NCI-H187 (cell line): ENCODE results near the gene BLCAP.
"Not testable (repeated sequence)": the region's sequence is repeated elsewhere in the genome, so short reads cannot be mapped to it uniquely, and the experiment has no call there.

Source experiments
- DNase-seq, 2 experiments: peaks; one replicate each; lab custom pipeline; 2025; lab: John Stamatoyannopoulos, UW

Gene BLCAP, protein sequence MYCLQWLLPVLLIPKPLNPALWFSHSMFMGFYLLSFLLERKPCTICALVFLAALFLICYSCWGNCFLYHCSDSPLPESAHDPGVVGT

DNA sequence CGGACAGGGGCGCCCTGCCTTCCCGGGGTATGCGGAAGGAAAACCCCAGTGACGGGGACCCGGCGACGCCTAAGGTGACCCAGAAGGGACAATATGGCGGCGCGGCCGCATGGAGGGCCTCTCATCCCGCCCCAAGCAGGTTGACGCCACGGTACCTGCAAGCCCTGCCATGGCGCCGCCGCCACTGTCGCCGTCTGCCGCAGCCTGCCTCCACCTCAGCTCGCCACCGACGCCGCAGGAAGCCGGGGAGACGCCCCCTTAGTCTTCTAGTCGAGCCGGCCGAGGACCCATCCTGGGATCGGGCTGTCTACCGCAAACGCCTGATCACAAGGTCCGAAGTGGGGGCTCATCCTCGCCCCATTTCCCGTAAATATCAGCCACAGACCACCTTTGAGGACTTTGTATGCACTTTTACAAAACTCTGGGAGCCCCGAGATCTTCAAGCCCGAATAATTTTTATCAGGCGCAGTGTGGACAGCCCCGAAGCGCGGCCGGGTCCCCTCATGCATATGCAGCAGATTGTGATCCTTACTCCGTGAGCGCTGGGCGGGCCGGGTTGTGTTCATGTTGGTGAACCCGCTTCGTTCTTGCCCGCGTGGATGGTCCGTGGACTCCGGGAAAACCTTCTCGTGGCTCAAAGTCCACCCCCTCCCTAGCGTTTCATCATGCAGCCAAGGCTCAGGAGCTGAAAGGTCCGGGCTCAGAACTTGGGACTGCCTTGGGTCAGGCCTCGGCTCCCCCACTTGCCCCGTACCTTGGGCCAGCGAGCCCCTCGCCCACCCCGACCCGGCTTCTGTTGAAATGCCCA lies at the start of gene BLCAP:
Gene BLCAP (minus strand): TSS at position 239 of the 808 bp plus-strand sequence. CDS start 8,702 bp downstream, outside the sequence.
- DNase-seq: peak; percentile 86 to 87

DNA sequence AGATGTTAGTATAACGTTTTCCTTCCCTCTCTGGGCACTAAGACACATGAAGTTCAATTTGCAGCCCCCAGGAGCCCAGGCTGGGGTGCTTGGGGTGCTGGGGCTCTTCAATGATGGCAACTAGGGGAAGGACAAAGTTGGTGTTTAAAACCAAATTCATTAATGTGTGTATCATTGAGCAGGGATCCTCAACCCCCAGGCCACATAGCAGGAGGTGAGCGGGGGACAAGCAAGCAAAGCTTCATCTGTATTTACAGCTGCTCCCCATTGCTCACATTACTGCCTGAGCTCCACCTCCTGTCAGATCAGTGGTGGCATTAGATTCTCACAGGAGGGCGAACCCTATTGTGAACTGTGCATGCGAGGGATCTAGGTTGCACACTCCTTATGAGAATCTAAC lies 49.8 kb upstream of the BLCAP start:
- DNase-seq: not testable (repeated sequence)

DNA sequence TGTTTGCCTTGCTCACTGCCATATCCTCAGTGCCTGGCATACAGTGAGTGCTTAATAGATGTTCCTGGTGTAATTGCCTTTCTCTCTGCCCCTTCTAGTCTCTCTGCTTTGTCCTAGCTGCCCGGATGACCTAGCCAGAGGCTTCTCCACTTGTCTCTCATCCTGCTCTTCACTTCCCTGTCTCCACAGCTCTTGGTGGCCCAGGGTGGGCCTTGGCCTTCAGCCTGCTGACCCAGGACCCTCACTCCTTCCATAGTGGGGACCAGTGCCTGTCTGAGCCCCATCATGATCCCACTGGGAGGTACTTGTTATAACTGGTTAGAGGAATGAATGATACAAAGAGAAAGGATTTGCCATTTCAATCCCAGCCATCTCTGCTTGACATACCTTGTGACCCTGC lies 49.2 kb upstream of the BLCAP start:
- no peak for DNase-seq

DNA sequence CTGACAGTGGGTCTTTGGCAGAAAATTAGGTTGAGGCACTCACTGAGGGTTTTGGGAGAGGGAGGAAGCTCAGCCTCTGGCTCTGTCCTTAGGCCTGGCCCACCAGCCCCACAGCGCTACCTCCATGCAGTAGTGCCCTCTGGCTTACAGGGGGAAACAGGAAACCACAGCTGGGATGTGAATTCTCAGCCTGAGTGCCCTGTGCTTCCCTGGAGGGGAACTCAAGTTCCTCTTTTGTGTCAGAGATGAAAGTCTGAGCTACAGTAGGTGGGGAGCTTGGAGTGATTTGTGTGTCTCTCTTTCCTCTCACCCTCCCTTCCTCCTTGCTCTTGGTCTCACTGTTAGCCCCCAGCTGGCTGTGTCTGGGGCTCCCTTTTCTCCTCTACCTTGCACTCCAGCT lies 48.2 kb upstream of the BLCAP start:
- no peak for DNase-seq

DNA sequence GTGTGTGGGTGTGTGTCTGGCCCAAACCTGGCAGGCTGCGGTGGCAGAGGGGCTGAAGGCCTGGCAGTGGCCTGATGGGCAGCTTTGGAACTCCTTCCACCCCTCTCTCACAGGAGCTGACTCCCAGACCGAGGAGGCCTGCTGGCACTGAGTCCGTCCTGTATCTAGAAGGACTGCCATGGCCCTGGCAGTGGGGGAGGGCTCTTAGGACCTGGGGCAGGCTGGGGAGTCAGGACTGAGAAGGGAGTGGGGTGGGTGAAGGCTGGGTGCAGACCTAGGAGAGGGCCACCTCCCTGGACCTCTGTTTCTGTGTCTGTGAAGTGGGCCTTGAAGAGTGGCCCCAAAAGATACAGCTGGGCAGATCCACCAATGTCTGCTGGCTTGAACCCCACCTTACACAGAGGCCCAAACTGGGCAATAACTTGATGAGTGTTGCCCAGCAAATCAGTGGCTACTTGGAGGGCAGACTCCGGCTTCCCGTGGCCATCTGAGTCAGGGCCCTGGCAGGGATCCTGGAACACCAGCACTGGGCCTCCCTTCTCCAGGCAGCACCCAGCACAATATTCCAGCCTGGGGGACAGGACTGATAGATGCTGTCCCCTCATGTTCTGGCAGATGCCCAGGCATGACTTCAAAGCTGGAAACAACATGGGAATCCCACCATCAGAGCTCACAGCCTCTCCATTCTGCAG lies 46.7 kb upstream of the BLCAP start:
- no peak for DNase-seq

DNA sequence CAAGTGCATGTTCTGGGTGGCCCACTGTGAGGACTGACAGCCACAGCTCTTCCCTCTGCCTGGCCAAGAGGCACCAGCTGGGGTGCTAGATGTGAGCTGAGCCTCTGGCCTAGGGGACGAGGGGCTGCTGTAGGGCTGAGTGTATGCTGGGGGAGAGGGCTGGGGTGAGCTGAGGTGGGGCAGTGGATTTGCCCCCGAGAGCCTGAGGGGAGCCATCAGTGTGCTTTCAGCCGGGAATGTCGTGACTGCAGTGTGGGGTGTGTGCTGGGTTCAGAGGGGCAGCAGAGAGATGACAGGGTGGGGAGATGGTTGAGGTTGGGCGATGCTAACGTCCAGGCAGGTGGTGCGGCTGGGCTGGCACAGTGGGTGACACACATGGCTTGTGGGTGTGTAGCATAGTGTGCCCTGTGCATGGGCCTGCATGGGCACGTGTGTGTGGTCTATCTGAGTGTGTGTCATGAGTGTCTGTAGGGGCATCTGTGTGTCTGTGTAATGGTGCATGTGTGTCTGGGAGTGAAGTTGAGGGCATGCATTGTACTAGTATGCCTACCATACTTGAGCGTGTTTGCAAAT lies 46.0 kb upstream of the BLCAP start:
- no peak for DNase-seq

DNA sequence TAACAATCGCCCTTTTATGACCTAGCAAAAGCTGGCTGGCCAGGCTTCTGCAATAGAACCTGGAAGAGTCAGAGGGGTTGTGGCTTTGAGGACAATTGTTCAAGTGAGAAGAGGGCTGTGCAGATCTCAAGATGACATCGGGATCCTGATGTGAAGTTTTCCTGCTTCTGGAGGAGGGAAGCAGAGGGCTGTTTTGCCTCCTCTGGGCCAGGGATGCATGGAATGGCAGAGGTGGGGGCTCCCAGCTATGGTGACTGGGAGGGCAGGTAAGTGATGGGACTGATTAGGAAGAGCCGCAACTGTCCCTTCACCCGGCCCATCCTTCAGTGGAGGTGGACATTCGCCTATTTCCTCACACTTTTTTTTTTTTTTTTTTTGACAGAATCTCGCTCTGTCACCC lies 43.4 kb upstream of the BLCAP start:
- no peak for DNase-seq

DNA sequence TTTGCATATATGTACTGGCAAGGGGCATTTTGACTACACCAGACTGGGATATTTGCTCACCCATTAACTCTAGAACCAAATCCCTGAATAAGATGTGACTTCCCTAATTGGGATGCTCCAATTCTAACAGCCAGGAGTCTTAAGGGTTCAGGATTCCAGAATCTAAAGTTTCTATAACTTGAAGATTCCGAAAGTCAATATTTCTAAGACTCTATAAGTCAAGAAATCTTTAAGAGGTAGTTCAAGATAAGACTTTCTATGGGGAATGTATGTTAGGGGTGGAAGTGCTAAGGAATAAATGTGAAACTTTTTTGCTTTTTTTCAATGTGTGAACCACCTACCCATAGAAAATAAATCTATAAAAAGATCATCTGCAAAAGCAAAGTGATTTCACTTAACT lies 42.7 kb upstream of the BLCAP start:
- DNase-seq: no peak

DNA sequence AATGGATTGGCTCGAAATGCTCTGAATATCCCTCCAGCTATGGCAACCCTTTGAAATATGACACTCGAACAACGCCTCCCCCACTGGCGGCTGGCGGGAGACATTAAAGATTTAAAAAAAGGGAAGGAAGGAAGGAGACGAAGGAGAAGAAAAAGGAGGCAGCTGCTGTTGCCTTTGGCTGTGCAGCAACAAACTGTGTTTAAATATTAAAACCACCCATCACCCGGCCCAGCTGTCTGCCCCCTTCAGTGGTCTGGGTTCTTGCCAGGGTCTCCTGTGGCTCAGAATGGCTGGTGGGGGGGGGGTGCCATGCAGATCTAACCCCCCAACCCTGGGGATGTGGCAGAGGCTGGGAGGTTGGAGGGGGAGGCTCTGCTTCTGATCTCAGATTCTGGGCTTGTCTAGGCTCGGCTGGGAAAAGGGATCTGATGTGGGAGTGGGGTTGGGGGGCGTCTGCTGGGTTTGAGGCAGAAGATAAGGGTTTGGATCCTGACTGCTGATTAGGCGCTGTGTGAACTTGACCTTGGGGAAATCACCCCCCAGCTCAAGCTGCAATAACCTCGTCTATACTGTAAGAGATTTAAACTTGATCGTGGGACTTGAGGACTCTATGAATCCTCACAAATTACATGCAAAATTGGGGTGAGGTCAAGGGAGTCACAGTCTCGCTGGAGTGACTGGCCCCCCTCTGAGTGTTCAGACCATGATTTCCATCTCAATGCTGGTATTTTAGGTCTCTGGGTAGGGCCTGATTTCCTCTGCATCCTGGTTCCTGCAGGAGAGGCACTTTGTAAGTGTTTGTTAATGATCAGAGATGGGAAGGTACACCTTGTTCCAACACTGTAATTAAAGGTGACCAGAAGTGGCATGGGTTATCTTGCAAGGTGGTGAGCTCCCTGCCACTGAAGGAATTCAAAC lies 40.3 kb upstream of the BLCAP start:
- peak; percentile 32 to 35 for DNase-seq

DNA sequence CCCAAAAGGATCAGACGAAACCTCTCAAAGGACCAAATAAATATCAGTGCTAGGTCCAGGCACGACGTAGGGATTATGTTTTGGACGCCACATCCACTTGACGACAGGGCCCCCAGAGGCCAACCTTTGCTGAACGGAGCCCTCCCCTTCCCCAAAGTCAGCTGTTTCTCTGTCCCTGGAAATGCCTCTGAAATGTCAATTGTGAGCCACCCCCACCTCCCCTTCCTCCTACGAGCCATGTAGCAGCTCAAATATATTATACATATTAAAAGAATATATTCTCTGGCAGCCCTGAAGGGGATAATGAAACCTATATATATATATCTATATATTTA lies 39.6 kb upstream of the BLCAP start:
- DNase-seq: no peak

DNA sequence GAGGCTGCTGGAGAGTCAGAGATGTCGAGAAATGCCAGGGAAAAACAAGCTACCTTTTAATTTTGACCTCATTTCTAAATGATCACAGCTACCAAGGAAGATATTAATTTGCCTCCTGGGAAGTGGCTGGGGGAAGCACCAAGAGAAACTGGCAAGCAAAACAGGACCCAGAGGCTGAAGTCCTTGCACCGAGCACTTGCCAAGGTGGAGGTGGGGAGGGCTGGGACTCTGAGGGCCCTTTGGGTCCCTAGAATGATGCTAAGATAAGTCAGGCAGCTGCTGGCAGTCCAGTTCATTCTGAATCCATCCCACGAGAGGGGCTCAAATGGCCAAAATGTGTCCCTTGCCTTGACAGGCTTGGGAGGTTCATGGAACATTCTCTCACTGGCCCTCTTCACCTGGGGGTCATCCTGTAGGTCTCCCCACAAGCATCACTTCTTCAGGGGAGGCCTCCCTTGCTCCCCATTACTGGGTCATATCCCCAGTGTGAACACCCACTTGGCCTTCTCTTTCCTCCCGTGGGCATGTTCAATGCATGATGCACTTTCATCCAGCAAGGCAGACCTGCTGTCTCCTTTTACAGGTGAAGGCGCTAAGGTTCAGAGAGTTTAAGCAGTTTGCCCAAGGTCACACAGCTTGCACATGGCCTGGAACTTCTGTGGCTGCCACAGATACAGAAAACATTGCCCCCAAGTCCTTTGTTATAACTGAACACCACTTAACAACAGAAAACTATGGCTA lies 39.1 kb upstream of the BLCAP start:
- DNase-seq: no peak

DNA sequence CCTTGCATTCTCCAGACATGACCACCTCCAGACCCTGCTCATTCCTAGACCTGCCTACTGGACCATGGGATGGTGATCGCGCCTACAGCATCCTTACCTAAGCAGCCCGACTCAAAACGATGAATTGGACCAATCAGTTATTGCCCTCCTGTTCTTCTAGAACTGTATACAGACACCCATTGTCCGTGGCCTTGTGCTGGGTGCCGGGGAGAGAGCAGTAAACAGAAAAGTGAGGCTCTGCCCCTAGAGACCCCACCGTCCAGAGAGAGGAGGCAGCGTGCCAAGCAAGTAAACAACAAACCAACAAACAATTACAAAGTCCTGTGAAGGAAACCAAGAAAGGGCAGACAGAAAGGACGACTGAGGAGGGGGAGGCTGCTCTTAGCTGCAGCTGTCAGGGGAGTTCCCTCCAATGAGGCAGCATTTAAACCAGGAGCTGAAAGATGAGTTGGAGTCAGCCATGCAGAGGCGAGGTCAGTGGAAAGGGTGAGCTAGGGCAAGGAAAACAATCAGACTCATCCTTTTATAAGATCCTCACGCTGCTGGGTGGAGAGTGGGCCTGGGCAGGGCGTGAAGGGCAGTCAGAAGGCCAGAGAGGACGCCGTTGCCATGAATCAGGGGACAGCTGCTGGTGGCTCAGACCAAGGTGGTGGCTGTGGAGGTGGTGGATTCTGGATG lies 37.6 kb upstream of the BLCAP start:
- DNase-seq: no peak

DNA sequence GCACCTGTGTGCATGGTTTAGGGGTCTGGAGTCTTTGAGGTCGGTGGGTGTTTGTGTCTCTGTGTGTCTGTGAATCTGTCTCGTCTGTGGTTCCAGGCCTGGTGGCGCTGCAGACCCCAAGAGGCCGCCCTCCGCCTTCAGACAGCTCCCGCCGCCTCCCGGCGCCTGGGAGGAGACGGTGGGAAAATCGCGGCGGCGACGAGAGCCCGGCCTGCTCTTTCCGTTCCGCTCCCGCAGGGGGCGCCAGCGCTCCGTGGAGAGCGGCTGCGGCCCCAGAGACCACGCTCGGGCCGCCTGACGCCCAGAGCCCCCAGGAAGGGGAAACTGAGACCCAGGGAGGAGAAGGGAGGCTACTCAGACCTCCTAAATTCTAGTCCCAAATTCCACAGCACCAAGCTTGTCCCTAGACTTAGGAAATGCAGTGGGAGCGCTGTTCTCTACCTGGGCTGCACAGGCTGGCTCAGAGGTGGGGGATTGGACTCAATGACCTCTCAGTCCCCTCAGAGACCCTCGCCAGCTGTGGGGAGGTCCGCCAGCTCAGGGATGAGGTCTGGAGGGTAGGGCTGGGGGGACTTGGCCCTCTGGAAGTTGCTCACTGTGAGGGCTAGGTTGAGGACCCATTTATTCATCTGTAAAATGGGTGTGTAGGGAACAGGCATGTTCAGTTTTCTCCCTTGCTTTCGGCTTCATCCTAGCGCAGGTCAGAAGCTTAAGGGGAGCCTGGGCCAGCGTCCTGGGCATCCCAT lies 36.9 kb upstream of the BLCAP start:
- DNase-seq: peak in 1 of 2 experiments; percentile 5

DNA sequence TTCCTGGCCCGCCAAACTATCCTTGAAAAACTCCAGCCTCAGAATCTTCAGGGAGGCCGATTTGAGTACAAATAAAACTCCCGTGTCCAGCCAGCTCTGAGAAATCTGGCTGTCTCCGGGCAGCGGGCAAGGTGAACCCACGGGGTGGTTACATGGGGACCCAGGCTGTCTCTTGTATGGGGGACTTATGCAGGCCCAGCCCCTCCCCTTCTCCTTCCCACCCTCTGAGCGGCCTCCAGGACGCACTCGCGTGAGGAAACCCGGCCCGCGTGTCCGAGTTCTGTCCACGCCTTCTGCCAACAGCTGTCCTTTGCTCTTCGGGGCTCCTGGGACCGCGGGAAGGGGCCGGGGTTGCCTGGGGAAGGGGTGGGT lies 36.3 kb upstream of the BLCAP start:
- no peak for DNase-seq

DNA sequence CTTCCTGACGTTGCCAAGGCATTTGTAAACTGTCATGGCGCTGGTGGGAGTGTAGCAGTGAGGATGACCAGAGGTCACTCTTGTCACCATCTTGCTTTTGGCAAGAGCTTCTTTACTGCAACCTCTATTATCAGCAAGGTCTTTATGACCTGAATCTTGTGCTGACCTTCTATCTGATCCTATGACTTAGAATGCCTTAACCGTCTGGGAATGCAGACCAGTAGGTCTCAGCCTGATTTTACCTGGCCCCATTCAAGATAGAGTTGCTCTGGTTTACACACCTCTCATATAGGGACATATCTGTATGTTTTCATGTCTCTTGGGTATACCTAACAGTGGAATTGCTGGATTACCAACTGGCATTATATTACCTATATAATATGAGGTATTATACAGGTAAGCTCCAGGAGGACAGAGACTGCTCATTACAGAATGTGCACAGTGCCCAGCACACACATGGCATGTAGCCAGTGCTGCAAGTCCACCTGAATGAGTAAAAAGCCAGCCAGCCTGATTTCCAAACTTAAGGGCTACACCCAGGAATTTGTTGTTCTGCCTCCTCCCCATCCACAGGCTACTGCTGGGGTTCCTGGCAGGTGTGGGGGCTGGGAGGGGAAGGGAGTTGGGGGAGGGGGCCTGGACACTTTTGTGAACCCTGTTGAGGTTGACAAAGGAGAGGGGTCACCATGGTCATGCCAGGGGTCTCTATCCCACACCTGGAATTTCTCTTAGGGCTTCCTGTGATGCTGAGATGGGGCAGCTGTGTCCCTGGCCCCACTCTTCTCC lies 35.2 kb upstream of the BLCAP start:
- no peak for DNase-seq

DNA sequence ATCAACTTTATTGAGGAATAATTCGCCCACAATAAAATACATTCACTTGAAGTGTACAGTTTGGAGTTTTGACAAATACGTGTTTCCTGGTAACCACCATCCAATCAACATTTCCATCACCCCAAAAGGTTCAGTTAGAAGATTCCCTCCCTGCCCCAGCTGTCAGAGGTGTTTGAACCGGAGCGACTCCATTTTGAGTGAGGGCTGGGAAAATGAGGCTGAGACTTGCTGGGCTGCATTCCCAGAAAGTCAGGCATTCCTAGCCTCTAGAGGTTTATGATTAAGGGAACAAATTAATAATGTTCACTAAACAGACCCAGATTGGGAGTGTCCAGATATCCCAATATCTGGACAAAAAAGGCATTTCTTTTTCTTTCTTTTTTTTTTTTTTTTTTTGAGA lies 33.0 kb upstream of the BLCAP start:
- DNase-seq: no peak

DNA sequence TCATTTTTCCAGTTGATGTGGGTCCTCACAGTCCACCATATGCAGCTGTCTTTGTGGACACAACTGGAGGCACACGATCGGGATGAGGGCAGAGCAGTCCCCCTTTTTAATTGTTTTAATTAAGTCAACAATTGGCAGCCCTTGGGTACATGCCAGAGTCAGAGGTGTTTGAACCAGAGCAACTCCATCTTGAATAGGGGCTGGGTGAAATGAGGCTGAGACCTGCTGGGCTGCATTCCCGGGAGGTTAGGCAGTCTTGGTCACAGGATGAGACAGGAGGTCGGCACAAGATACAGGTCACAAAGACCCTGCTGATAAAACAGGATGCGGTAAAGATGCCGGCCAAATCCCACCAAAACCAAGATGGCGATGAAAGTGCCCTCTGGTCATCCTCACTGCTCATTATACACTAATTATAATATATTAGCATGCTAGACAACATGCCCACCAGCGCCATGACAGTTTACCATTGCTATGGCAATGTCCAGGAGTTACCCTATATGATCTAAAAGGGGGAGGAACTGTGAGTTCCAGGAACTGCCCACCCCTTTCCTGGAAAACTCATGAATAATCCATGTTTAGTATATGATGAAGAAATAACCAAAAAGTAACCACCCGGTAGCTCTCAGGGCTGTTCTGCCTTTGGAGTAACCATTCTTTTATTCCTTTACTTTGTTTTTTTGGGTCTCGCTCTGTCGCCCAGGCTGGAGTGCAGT lies 31.8 kb upstream of the BLCAP start:
- no peak for DNase-seq

DNA sequence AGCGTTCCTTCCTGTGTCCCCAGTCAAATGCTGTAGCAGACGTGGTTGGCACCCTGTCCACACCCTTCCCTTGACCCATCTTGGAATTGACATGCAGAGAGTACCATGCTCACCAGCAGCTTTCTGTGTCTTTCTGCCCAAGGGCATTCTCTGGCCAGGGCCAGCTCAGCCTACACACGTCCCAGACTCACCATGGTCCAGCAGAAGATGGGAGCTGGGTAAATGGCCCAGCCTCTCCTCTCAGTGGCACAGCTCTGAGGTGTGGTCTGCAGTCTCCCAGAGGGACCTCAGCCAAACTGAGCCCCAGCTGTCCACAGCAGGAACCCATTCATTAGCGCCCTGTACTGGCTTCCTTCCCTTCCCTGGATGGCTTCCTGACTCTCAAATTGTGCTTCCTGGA lies 31.1 kb upstream of the BLCAP start:
- no peak for DNase-seq

DNA sequence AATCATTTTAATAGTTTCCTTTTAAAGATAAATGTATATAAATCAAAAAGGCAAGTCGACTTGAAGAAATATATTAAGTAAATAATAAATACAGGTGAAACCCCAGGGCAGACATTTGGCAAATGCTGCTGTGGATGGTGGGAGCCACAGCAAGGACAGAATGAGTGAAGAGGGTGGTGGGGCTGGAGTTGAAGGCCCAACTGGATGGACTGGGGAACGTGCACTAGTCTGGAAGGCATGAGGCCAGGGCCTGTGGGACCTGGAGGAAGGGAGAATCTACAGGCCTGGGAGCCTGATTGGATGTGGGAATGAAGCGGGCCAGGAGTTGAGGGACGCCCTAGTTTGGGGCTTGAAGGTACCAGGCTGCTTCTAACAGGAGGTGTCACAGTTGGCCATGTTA lies 30.6 kb upstream of the BLCAP start:
- no peak for DNase-seq
